Endothelial cell of umbilical vein (primary cell): Measurements from ENCODE around the gene MARK3. TPM values are rescaled to one million over a fixed set of nuclear protein-coding genes. Genes with fewer than 3 reads are reported as not detected.

ENCODE experiments used
- BruUV-seq: library from RNA; stranded (reverse); fragments of 400-500 nt; replicated peaks from 2 replicates; lab custom pipeline; 2021; lab: Mats Ljungman, UMichigan
- CTCF ChIA-PET: fragments of 300-600, 350-600 bp; sonication (Branson Sonifier 250); formaldehyde crosslinking; loops from one replicate; lab custom pipeline; 2021; ENCODE audit warnings: antibody characterized with exemption, inconsistent platforms; lab: Charles Lee
- POLR2A ChIA-PET: fragments of 300-600, 350-600 bp; sonication (Branson Sonifier 250); formaldehyde crosslinking; loops from one replicate; lab custom pipeline; 2021; ENCODE audit warnings: antibody characterized with exemption, inconsistent platforms; lab: Charles Lee
- DNase-seq: peaks from one replicate; pipeline ENCODE4 v3.0.0-alpha.2; 2011; ENCODE audit warnings: low read depth, low spot score
- FAIRE-seq: peaks from 2 replicates; lab custom pipeline; 2011; peaks lifted over from hg19 to GRCh38; lab: Jason Lieb, UNC
- H2AFZ ChIP-seq: 2 replicates; pipeline ENCODE4 v1.6.0; 2012; ENCODE audit warnings: low read depth, low read length, control low read depth, inconsistent platforms
- H3K27ac ChIP-seq: 2 replicates; pipeline ENCODE4 v1.5.1; 2011; ENCODE audit warnings: low read depth, mild to moderate bottlenecking, control low read depth, low read length, moderate library complexity; ENCODE audit not compliant: insufficient read depth
- H3K27me3 ChIP-seq, 2 experiments: 2 replicates each; pipeline versions ENCODE4 v1.6.0 to v1.6.1; 2011; ENCODE audit warnings: low read length in 2 of 2, mixed read lengths in 1 of 2; ENCODE audit not compliant: control insufficient read depth in 2 of 2, insufficient read depth in 2 of 2
- H3K36me3 ChIP-seq, 2 experiments: 2 replicates in 1 of 2; 3 replicates in 1 of 2; pipeline ENCODE4 v1.5.1; 2011; ENCODE audit warnings: low read length in 2 of 2, mild to moderate bottlenecking in 1 of 2, moderate library complexity in 1 of 2; ENCODE audit not compliant: control insufficient read depth in 2 of 2, insufficient read depth in 2 of 2; ENCODE audit errors: extremely low read depth in 1 of 2
- H3K4me1 ChIP-seq: 3 replicates; pipeline ENCODE4 v1.5.1; 2011; ENCODE audit warnings: mild to moderate bottlenecking, low read length; ENCODE audit not compliant: control insufficient read depth, insufficient read depth; ENCODE audit errors: extremely low read depth
- H3K4me2 ChIP-seq: 2 replicates; pipeline ENCODE4 v1.6.1; 2011; ENCODE audit warnings: low read length, control low read depth, mixed read lengths; ENCODE audit not compliant: insufficient read depth
- H3K4me3 ChIP-seq, 3 experiments: fragments of 200-600 bp in 1 of 3; sonication (generic), shearing (Covaris generic) in 1 of 3; replicated peaks in 1 of 3; 2 replicates each; pipeline ENCODE4 v1.5.1; 2011 to 2016; ENCODE audit warnings: control low read depth in 3 of 3, low read length in 3 of 3, mild to moderate bottlenecking in 2 of 3, inconsistent platforms in 1 of 3, low read depth in 1 of 3, moderate library complexity in 1 of 3; ENCODE audit not compliant: insufficient read depth in 1 of 3
- H3K79me2 ChIP-seq: 2 replicates; pipeline ENCODE4 v1.6.0; 2012; ENCODE audit warnings: low read length, inconsistent platforms; ENCODE audit not compliant: control insufficient read depth, insufficient read depth
- H3K9ac ChIP-seq: replicated peaks from 2 replicates; pipeline ENCODE3; 2011; ENCODE audit warnings: low read length, control low read depth; ENCODE audit not compliant: insufficient read depth; ENCODE audit errors: extremely low read depth
- H3K9me1 ChIP-seq: replicated peaks from 3 replicates; pipeline ENCODE4 v1.6.0; 2011; ENCODE audit warnings: mild to moderate bottlenecking, low read length; ENCODE audit not compliant: control insufficient read depth, insufficient read depth; ENCODE audit errors: extremely low read depth
- H3K9me3 ChIP-seq: replicated peaks from 2 replicates; pipeline ENCODE4 v1.5.1; 2012; ENCODE audit warnings: low read length, inconsistent platforms; ENCODE audit not compliant: control insufficient read depth, insufficient read depth
- H4K20me1 ChIP-seq: replicated peaks from 2 replicates; pipeline ENCODE3; 2011; ENCODE audit warnings: mild to moderate bottlenecking, low read length; ENCODE audit not compliant: control insufficient read depth, insufficient read depth; ENCODE audit errors: extremely low read depth
- EZH2 ChIP-seq: IDR thresholded peaks from 2 replicates; pipeline ENCODE4 v1.6.1; 2012; ENCODE audit warnings: borderline replicate concordance, low read depth, mild to moderate bottlenecking, moderate library complexity, low read length, inconsistent platforms; ENCODE audit not compliant: severe bottlenecking
- FOS ChIP-seq: IDR thresholded peaks from 2 replicates; pipeline ENCODE4 v1.6.1; 2011; ENCODE audit warnings: mild to moderate bottlenecking, low read length, moderate library complexity, borderline replicate concordance; ENCODE audit not compliant: insufficient read depth
- GATA2 ChIP-seq: IDR thresholded peaks from 2 replicates; pipeline ENCODE4 v1.7.0; 2011; ENCODE audit warnings: low read depth, mild to moderate bottlenecking, moderate library complexity, mixed read lengths, low read length; ENCODE audit not compliant: insufficient read length, insufficient read depth
- JUN ChIP-seq: IDR thresholded peaks from 2 replicates; pipeline ENCODE4 v1.6.1; 2011; ENCODE audit warnings: borderline replicate concordance, low read depth; ENCODE audit not compliant: insufficient read length, insufficient read depth
- MYC ChIP-seq: IDR thresholded peaks from one replicate; pipeline ENCODE4 v1.6.1; 2011; ENCODE audit warnings: mild to moderate bottlenecking, low read depth, low read length
- POLR2A ChIP-seq: IDR thresholded peaks from 2 replicates; pipeline ENCODE4 v1.6.1; 2012; ENCODE audit warnings: low read depth, mild to moderate bottlenecking, control low read depth, low read length
- POLR2AphosphoS5 ChIP-seq: IDR thresholded peaks from 2 replicates; pipeline ENCODE4 v1.6.1; 2012; ENCODE audit warnings: low read depth, mild to moderate bottlenecking, control low read depth, low read length, moderate library complexity; ENCODE audit not compliant: insufficient read depth
- dilution Hi-C: fragments of 300-500 bp; cut with MboI; formaldehyde crosslinking; loops from one replicate; pipeline ENCODE4 v1.15.0; 2019; ENCODE audit warnings: low sequenced_read_pairs; ENCODE audit not compliant: extremely low pct_ligation_motif_present
- intact Hi-C: fragments of 100-400 bp; cut with micrococcal nuclease; formaldehyde crosslinking; loops from one replicate; pipeline ENCODE4 v1.10.0; 2022
- polyA plus RNA-seq, 4 experiments: library from polyadenylated mRNA; depleted of rRNA in 3 of 4; stranded (reverse) in 3 of 4; unstranded in 1 of 4; fragments of >200 nt; gene quantifications; 2 replicates each; pipeline versions ENCODE4 v1.2.1 to v1.2.3, GENCODE V29; 2011 to 2012; ENCODE audit warnings: missing spikeins in 1 of 4
- total RNA-seq: library from RNA; stranded (reverse); gene quantifications from 2 replicates; pipeline ENCODE4 v1.2.3, GENCODE V29; 2021
- TF ChIP-seq, protein P1 (sequence below), 2 donors: IDR thresholded peaks; 1 replicate in 1 of 2; 2 replicates in 1 of 2; pipeline ENCODE4 v1.5.1; 2011; ENCODE audit warnings: low read length in 2 of 2, mild to moderate bottlenecking in 2 of 2, moderate library complexity in 2 of 2, control low read depth in 1 of 2, inconsistent platforms in 1 of 2, low read depth in 1 of 2; ENCODE audit not compliant: insufficient read depth in 1 of 2; ENCODE audit errors: extremely low read depth in 1 of 2
- TF ChIP-seq, protein P2 (sequence below): IDR thresholded peaks from 2 replicates; pipeline ENCODE4 v1.6.1; 2011; ENCODE audit not compliant: insufficient read depth, insufficient read length

MARK3 gene
- total and polyA plus RNA-seq, 2 donors (not counting 3 experiments of a cell fraction or from before 2014, with no cell fraction given) = 46.6 to 96.1 TPM

DNA sequence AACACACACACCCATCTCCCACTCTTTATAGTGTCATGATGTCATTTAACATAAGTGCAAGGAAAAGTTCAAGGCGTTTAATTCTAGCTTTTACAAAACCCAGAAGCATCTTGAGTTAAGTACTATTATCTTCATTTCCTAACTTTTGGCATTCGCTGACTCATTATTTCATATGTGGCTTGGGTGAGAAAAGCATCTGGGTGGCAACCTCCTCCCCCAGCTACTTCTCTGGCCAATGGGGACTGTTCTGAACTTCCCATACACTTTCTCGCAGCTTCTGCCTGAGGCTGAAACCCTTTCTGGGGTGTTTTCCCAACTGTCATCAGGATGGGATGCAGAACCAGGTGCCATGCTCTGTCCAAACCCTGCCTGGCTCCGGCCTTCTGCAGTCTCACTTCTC lies 2.8 kb upstream of the MARK3 start:
- POLR2A ChIA-PET = no interaction called here

More for the DNA sequence above, 2.8 kb upstream of the MARK3 start:
- Histone ChIP-seq H3K4me3 (no peak overlapping the region), H3K27ac (no peak overlapping the region), H3K9ac (no peak overlapping the region), H3K4me1 (peaks cover 13% of the 10 kb centered on the region), H3K9me3 (no peaks in the 10 kb centered on the region), H3K9me1 (no peaks in the 10 kb centered on the region), H3K79me2 (peaks cover 21% of the 10 kb centered on the region), H2AFZ (no peak overlapping the region), H3K4me2 (no peak overlapping the region), H3K27me3 (peaks cover 0 to 5% of the 10 kb centered on the region in 2 experiments), H3K36me3 (no peaks in the 10 kb centered on the region), H4K20me1 (peaks cover 3% of the 10 kb centered on the region)
- no peak for FAIRE-seq
- CTCF ChIA-PET = interaction anchor here (1.3 kb wide), 1 partner anchor 9 kb away, joined by 3 read pairs; no protein-coding TSS in a partner anchor
- intact Hi-C loops (loop anchor here (10.0 kb wide), 1 partner anchor 258 kb away; the partner anchor contains the start of gene TNFAIP2), dilution Hi-C loops (no loop called here)
- BruUV-seq = no TSS peak
- no peak for TF ChIP-seq FOS
- no peak for TF ChIP-seq POLR2AphosphoS5
- TF ChIP-seq JUN = no peak
- TF ChIP-seq GATA2 = no peak
- TF ChIP-seq, protein P1, sequence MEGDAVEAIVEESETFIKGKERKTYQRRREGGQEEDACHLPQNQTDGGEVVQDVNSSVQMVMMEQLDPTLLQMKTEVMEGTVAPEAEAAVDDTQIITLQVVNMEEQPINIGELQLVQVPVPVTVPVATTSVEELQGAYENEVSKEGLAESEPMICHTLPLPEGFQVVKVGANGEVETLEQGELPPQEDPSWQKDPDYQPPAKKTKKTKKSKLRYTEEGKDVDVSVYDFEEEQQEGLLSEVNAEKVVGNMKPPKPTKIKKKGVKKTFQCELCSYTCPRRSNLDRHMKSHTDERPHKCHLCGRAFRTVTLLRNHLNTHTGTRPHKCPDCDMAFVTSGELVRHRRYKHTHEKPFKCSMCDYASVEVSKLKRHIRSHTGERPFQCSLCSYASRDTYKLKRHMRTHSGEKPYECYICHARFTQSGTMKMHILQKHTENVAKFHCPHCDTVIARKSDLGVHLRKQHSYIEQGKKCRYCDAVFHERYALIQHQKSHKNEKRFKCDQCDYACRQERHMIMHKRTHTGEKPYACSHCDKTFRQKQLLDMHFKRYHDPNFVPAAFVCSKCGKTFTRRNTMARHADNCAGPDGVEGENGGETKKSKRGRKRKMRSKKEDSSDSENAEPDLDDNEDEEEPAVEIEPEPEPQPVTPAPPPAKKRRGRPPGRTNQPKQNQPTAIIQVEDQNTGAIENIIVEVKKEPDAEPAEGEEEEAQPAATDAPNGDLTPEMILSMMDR (IDR thresholded peaks at IDR 0.05; ENCODE audit: extremely low read depth in 1 of 2, insufficient read depth in 1 of 2, low read depth in 1 of 2, low read length in 2 of 2) = no peak
- TF ChIP-seq, protein P2, sequence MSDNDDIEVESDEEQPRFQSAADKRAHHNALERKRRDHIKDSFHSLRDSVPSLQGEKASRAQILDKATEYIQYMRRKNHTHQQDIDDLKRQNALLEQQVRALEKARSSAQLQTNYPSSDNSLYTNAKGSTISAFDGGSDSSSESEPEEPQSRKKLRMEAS = no peak
- TF ChIP-seq MYC = no peak
- TF ChIP-seq EZH2 = no peak
- no peak for TF ChIP-seq POLR2A
- DNase-seq = no peak
